IPS-15b (cell line): Measurements from ENCODE around the gene PRKCE.

ENCODE experiments used
- H3K27me3 ChIP-seq: one replicate; pipeline ENCODE4 v1.6.1; 2013; ENCODE audit warnings: low read length; ENCODE audit not compliant: control insufficient read depth, insufficient read depth
- H3K36me3 ChIP-seq: one replicate; pipeline ENCODE4 v1.6.1; 2013; ENCODE audit warnings: low read length; ENCODE audit not compliant: control insufficient read depth, insufficient read depth
- H3K4me1 ChIP-seq: one replicate; pipeline ENCODE4 v1.6.1; 2013; ENCODE audit warnings: mild to moderate bottlenecking, low read length; ENCODE audit not compliant: control insufficient read depth, insufficient read depth
- H3K4me3 ChIP-seq: one replicate; pipeline ENCODE4 v1.5.1; 2013; ENCODE audit warnings: low read depth, low read length
- H3K9ac ChIP-seq: one replicate; pipeline ENCODE4 v1.6.1; 2013; ENCODE audit warnings: low read depth, mild to moderate bottlenecking, low read length
- H3K9me3 ChIP-seq: one replicate; pipeline ENCODE4 v1.6.1; 2013; ENCODE audit warnings: mild to moderate bottlenecking, low read length; ENCODE audit not compliant: control insufficient read depth, insufficient read depth

The PRKCE gene

GRCh38 chr2:45925026-45925425 is 273.6 kb downstream of the PRKCE start:
- H3K4me1 ChIP-seq, result no peaks in the 10 kb centered on the region
- H3K36me3 ChIP-seq, result no peaks in the 10 kb centered on the region
- H3K27me3 ChIP-seq, result no peaks in the 10 kb centered on the region
- no peak overlapping the region for H3K4me3 ChIP-seq
- no peak overlapping the region for H3K9ac ChIP-seq
- no peaks in the 10 kb centered on the region for H3K9me3 ChIP-seq

GRCh38 chr2:45925636-45926366 is 274.3 kb downstream of the PRKCE start:
- Histone ChIP-seq H3K9me3 (no peaks in the 10 kb centered on the region), H3K36me3 (no peaks in the 10 kb centered on the region), H3K9ac (no peak overlapping the region), H3K4me1 (no peaks in the 10 kb centered on the region), H3K27me3 (no peaks in the 10 kb centered on the region), H3K4me3 (no peak overlapping the region)

DNA sequence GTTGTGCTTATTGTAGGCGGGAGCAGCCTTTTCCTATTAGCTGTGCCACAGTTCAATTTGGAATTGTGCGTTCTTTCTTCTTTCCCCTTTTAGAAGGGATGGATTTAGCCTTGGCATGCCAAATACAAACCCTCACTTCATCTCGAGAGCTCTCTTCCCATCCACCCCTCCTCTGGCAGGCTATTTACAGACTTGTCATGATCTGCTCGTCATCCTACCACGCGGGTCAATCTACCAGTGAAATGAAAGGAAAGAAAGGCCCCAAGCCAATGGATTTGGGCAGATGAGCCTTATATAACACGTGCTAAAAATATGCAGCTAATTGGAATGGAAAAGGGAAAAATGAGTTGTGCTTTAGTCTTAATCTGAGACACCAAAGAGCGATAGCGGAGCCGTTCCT is 277.5 kb downstream of the PRKCE start:
- H3K4me3 ChIP-seq, result no peak overlapping the region
- H3K27me3 ChIP-seq, result no peaks in the 10 kb centered on the region
- no peaks in the 10 kb centered on the region for H3K9me3 ChIP-seq
- H3K4me1 ChIP-seq, result no peaks in the 10 kb centered on the region
- no peak overlapping the region for H3K9ac ChIP-seq
- H3K36me3 ChIP-seq, result no peaks in the 10 kb centered on the region

DNA sequence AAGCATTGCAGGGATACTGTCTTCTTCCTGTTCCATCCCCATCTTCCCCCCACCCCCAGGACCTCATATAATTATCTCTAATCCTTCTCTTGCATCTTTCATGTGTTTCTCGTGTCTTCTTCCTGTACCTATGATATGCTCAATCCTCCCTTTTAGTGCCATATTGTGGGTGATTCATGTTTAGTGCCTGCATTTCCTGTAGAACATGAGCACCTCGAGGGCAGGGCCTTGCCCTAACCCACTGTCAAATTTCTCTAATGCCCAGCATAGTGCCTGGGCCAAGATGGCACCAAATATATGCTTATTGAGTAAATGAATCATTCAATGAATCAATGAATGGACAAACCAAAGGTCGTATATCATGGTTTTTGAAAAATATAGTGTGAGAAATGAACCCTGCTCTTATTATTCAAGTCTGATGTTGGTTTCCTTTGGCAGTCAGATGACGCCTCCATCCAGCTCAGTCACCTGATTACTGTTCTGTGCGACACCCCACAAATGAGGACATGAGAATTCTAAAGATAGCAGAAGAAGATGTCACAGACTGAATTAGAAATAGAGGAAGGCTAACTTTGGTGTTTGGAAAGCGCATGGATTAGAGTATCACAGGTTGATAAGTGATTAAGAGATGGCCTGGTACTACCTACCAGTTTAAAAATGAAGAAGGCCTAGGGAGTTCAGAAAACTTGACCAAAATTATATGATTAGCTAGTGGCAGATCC is 278.4 kb downstream of the PRKCE start:
- no peaks in the 10 kb centered on the region for H3K4me1 ChIP-seq
- no peaks in the 10 kb centered on the region for H3K9me3 ChIP-seq
- H3K36me3 ChIP-seq, result no peaks in the 10 kb centered on the region
- H3K27me3 ChIP-seq, result no peaks in the 10 kb centered on the region
- H3K4me3 ChIP-seq, result no peak overlapping the region
- no peak overlapping the region for H3K9ac ChIP-seq

GRCh38 chr2:45930396-45930792 is 278.9 kb downstream of the PRKCE start:
- Histone ChIP-seq H3K9me3 (no peaks in the 10 kb centered on the region), H3K4me3 (no peak overlapping the region), H3K27me3 (no peaks in the 10 kb centered on the region), H3K9ac (no peak overlapping the region), H3K4me1 (no peaks in the 10 kb centered on the region), H3K36me3 (no peaks in the 10 kb centered on the region)

DNA sequence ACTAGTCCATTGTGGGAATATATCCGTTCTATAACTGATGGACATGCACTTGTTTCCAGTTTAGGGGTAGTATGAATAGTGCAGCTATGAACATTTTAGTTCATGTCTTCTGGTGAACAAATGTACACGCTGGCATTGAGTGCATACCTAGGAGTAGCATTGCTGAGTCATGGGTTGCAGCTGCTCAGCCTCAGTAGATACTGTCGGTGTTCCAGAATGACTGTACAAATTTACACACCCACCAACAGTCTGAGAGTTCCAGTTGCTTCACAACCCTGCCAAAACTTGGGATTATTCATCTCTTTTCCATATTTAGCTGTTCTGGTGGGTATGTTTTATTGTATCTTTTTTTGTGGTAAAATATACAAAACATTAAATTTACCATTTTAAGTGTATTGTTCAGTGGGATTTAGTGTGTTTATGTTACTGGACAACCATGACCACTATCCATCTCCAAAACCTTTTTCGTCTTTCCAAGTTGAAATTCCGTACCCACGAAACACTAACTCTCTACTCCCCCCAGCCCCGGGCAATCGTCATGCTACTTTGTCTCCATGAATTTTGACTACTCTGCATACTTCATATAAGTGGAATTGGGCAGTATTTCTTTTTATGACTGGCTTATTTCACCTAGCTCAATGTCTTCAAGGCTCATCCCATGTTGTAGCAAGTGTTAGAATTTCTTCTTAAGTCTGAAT is 281.0 kb downstream of the PRKCE start:
- Histone ChIP-seq H3K4me1 (no peaks in the 10 kb centered on the region), H3K9ac (no peak overlapping the region), H3K27me3 (no peaks in the 10 kb centered on the region), H3K9me3 (no peaks in the 10 kb centered on the region), H3K4me3 (no peak overlapping the region), H3K36me3 (no peaks in the 10 kb centered on the region)

GRCh38 chr2:45935791-45936622 is 284.5 kb downstream of the PRKCE start:
- H3K9ac ChIP-seq, result no peak overlapping the region
- H3K4me1 ChIP-seq, result peaks cover 3% of the 10 kb centered on the region
- H3K36me3 ChIP-seq, result no peaks in the 10 kb centered on the region
- no peaks in the 10 kb centered on the region for H3K9me3 ChIP-seq
- H3K4me3 ChIP-seq, result no peak overlapping the region
- H3K27me3 ChIP-seq, result no peaks in the 10 kb centered on the region

GRCh38 chr2:45936623-45936979 is 285.1 kb downstream of the PRKCE start:
- H3K36me3 ChIP-seq, result no peaks in the 10 kb centered on the region
- no peak overlapping the region for H3K4me3 ChIP-seq
- peaks cover 3% of the 10 kb centered on the region for H3K4me1 ChIP-seq
- no peak overlapping the region for H3K9ac ChIP-seq
- H3K9me3 ChIP-seq, result no peaks in the 10 kb centered on the region
- H3K27me3 ChIP-seq, result no peaks in the 10 kb centered on the region

GRCh38 chr2:45937990-45938389 is 286.5 kb downstream of the PRKCE start:
- no peaks in the 10 kb centered on the region for H3K9me3 ChIP-seq
- no peak overlapping the region for H3K4me3 ChIP-seq
- H3K27me3 ChIP-seq, result no peaks in the 10 kb centered on the region
- no peaks in the 10 kb centered on the region for H3K36me3 ChIP-seq
- peaks cover 3% of the 10 kb centered on the region for H3K4me1 ChIP-seq
- H3K9ac ChIP-seq, result no peak overlapping the region

- peaks cover 3% of the 10 kb centered on the region for H3K4me1 ChIP-seq
- H3K27me3 ChIP-seq, result no peaks in the 10 kb centered on the region
- H3K36me3 ChIP-seq, result no peaks in the 10 kb centered on the region
- no peak overlapping the region for H3K9ac ChIP-seq
- H3K9me3 ChIP-seq, result no peaks in the 10 kb centered on the region
- no peak overlapping the region for H3K4me3 ChIP-seq
These were observed 287.4 kb downstream of the PRKCE start for GRCh38 chr2:45938649-45939511.
